ENCODE measurements around the gene TK2.
"Not testable (repeated sequence)": the region's sequence is repeated elsewhere in the genome, so short reads cannot be mapped to it uniquely, and the experiment has no call there.

TK2 gene

DNA sequence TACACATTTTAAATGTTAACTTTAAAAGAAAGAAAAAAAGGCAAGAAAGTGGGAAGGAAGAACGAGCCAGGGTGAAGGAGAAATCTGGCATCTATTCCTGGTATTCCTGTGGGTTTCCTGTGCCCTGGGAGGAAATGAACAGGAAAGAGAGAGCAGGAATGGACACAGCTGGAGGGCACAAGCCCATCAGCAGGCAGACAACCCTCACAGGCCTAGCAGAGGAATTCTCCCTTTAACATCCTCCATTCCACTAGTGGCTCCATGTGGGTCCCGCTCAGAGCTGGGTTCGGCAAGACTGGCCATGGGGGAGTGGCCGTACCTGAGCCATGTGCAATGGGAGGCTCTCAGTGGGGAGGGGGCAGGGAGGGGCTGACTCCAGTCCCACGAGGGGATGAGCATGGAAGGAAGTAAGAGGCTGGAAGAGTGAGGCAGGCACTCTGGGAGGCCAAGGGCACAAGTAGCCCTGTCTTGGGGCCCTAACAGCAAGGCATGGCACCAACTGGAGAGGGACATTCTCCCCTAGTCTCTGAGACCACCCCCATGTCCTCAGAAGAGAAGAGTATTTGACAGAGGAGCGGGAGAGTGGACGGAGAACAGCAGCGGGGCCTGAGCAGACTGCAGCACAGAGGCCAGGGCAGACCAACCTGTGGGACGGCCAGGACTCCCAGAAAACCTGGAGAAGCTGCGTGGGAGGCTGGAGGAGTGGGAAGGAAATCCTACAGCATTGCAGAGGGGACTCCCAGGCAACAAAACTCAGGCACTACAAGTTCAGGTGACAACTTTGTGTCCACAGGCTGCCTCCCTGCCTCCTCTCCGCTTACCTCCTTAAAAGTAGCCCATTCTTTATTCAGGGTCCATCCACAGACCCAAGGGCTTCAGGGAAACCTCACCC lies 30.2 kb downstream of the TK2 start:
- no peak for DNase-seq

DNA sequence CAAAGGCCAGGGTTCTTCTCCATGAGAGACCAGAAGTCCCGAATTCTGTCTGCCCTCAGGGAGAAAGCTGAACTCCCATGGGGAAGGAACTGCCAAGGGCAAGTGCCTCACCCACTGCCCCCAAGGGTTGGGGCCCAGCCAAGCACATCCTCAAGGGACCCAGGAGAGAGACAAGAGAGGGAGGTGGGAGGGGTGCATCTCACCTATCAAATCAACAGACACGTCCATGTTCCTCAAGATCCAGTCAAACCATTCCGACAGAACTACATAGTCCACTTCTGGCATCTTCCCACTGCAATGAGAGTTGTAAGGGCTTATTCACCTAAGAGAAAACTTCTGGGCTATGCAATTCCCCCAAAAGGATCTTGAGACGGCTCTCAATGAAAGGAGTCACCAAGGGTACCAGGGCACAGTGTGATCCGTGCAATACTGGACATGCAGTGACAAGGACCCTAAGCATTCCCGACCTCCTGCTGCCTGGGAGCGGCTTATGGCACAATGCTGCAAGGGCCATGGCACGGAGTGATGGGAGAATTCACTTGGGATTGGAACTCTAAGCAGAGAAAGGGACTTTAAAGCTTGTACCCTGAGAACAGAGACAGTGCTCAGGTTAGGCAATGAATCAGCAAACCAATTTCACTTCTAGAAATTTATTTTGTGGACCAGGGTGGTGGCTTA lies 32.2 kb downstream of the TK2 start:
- no peak for DNase-seq

- DNase-seq: peak; percentile 96 to 99 (median 98)
Measured at GRCh38 chr16:66516808-66517585, 32.9 kb downstream of the TK2 start.

DNA sequence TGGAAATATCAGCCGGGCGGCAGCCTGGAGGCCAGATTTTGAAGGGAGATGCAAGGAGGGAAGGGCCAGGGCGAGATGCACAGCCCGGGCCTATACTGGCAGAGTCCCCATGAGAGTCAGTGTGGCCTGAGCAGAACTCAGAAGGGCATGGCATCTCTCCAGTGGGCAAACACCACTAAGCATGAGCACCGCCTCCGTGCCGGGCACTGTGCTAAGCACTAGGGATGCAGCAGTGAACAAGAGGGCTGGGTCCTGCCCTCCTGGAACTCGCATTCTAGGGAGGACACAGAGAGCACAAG lies 33.5 kb downstream of the TK2 start:
- DNase-seq: no peak

GRCh38 chr16:66515596-66516508 lies 34.1 kb downstream of the TK2 start:
- peak; percentile 54 to 57 (median 54) for DNase-seq

DNA sequence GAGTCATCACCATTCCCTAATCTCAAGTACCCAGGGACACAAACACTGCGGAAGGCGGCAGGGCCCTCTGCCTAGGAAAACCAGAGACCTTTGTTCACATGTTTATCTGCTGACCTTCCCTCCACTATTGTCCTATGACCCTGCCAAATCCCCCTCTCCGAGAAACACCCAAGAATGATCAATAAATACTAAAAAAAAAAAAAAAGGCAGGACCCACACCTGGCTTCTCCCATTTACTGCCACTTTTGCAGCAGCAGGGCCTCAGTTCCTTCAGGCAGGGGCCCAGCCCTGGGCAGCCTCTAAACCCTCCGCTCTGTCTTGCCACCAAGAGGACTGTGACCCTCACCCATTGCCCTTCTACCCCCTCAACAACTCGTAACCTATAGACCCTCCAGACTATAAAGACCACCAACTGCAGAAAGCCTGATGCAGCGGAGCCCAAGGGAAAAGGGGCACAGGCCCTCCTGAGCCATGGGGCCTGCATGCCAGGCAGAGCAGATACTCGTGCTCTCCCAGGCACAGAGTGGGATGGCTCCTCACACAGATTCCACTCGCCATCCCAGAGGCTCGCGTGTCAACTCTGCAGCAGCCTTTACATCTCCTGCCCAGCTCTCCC lies 34.8 kb downstream of the TK2 start:
- DNase-seq: not testable (repeated sequence)

- not testable (repeated sequence) for DNase-seq
Measured at GRCh38 chr16:66514391-66514790, 35.5 kb downstream of the TK2 start.

DNA sequence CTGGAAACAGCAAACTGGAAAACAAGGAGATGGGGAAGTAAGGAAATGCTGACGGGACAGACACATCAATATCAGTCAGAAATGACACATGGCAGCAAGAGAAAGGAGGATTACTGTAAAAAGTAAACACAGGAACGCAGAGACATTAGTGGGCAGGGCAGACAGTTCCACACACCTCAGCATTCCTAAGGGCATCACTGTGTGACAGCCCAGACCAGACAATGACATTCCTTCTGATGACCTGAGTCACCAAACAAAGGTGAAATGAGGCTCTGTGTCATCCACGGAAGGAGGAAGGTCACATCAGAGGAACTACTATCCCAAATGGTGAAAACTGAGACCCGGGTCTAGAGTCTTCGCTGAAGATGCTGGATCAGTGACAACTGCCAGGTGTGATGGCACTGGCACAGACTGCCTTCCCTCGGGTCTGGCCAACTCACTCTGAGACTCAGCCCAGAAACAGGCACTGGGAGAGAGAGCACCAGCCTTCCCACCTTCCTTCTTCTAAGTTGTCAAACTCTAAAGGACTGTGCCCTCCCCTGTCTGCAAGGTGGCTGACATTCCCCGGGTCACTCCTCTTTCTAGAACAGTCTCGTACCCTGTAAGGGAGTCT lies 36.7 kb downstream of the TK2 start:
- peak in 1 of 3 donors; percentile 24 for DNase-seq

DNA sequence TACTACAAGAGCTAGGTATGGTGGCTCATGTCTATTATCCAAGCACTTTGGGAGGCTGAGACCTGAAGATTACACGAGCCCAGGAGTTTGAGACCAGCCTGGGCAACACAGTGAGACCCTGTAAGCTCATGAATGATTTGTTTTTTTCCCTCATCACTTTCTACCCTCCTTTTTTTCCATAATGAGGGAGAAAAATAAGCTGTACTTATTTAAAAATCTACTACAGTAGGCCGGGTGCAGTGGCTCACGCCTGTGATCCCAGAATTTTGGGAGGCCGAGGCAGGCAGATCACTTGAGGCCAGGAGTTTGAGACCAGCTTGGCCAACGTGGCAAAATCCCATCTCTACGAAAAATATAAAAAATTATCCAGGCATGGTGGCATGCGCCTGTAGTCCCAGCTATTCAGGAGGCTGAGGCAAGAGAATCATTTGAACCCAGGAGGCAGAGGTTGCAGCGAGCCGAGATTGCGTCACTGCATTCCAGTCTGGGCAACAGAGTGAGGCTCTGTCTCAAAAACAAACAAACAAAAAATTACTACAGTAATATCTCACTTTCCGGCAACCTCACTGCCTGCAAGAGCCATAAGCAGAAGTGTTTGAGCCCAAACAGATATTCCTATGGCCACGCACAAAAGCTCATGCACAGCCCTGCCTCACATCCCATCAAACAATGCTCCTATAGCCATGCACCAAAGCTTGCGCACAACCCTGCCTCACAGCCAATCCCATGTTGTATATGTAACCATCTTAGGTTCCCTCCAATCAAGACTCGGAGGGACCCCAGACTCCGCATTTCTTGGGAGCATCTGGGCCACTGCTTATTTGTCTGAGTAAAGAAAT lies 37.4 kb downstream of the TK2 start:
- DNase-seq: peak in 1 of 3 donors; percentile 18

- DNase-seq: peak in 1 of 3 donors; percentile 36
Measured at GRCh38 chr16:66511602-66512271, 38.2 kb downstream of the TK2 start.

DNA sequence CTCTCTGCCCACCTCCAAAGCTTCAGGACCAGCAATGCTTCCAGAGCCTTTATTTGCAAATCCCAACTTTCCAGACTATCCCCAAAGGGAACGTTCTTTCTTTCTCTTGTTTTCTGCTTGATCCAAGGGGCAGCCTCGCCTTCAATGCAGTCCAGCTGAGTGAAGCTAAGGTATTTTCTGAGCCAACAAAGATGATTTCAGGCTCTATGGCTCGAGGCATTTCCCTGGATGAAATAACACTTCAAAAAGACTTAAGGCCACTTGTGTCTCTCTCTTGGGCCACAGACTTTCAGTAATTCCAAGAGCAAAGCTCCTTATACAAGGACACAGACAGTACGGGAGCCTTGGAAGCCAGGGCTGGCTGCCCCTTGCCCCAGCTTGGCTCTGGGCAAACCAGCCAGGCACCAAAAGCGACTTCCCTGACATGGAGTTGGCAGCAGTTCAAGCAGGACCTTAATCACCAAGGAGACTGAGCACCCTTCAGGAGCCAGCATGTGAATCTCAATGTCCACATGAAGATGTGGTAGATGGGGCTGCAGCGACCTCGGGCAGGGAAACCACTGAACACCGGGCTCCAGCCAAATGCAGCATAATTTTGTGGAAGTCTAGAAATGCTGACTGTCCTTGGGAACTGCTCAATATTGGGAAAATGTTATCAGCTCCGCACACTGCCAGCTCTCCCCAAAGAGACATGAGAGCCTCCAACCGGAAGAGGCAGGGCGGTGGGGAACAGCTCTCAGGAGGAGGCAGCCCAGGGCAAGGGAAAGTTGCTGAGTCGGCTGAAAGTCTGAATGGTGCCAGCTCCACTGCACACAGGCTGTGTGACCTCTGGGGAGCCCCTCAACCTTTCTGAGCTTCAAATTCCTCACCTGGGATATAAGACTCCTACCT lies 39.0 kb downstream of the TK2 start:
- no peak for DNase-seq

GRCh38 chr16:66510298-66510697 lies 39.6 kb downstream of the TK2 start:
- DNase-seq: no peak

DNA sequence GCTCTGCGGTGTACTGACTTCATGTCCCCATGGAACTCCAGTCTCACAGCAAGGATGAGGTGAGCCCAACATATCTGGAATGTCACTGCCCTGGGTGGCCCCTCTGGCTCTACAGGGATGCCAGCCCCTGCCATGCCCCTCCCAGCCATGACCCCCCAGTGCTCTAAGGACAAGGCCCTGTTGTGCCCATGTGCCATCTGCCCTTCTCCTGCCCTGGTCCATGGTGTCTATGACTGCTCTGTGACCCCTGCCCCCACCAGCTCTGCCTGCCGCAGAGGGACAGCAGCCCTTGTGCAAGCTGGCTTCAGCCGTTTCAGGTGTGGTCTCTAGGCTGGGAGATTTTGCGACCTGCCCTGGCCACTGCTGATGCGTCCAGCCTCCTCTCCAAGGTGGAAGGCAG lies 40.3 kb downstream of the TK2 start:
- no peak for DNase-seq

GRCh38 chr16:66508914-66509496 lies 40.9 kb downstream of the TK2 start:
- no peak for DNase-seq

GRCh38 chr16:66508248-66508913 lies 41.5 kb downstream of the TK2 start:
- no peak for DNase-seq

DNA sequence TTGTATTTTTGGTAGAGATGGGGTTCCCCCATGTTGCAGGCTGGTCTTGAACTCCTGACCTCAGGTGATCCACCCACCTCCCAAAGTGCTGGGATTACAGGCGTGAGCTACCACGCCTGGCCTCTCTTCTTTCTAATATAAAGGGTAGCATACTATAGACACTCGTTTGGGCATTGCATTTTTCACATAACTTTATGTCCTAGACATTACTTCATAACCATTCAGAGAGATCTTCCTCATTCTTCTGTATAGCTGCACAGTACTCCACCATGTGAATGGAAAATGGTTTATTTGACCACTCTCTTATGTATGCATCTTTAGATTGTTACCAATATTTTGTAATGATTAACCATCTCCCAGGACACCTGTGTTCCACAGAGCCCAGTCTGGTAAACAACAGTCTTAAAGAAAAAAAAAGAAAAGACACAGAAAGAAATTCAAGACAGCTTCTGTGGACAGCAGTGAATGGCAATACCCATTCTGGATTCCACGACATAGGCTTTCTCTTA lies 42.1 kb downstream of the TK2 start:
- no peak for DNase-seq

DNA sequence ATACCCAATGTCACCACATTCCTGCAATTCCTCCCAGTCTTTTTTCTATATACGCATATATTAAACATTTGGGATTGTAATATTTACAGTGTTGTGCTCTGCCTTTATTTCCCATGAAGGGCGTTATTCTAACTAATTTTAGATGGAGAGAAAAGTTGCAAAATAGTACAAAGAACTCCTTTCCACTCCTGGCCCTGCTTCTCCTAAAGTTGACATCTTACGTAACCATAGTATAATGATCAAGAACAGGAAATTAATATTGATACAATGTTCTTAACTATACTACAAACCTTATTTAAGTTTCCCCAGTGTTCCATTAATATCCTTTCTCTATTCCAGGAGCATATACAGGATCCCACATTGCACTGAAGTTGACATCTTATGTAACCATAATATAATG lies 46.3 kb downstream of the TK2 start:
- DNase-seq: no peak

- no peak for DNase-seq
Measured at GRCh38 chr16:66503030-66503429, 46.9 kb downstream of the TK2 start.
